Measurements from ENCODE around the gene ATP10B.

- TF ChIP-seq ETS1 (CRISPR knock-in tag; IDR thresholded peaks at IDR 0.05) (no peak), ZNF747 (CRISPR knock-in tag; IDR thresholded peaks at IDR 0.05; ENCODE audit: borderline replicate concordance) (no peak), KDM1A (CRISPR knock-in tag; IDR thresholded peaks at IDR 0.05) (no peak), KLF16 (CRISPR knock-in tag; IDR thresholded peaks at IDR 0.05) (no peak), ZNF12 (CRISPR knock-in tag; IDR thresholded peaks at IDR 0.05) (no peak), NR2C2 (CRISPR knock-in tag; IDR thresholded peaks at IDR 0.05; ENCODE audit: borderline replicate concordance) (no peak), ZBTB44 (CRISPR knock-in tag; IDR thresholded peaks at IDR 0.05) (no peak)
Measured at GRCh38 chr5:160685219-160685618, 166.8 kb downstream of the ATP10B start.
